HG02870 (cell line): ENCODE results near the gene KLHL21.
"Not testable (repeated sequence)": the region's sequence is repeated elsewhere in the genome, so short reads cannot be mapped to it uniquely, and the experiment has no call there.

Source experiments
- ATAC-seq: cut with Tn5 transposase; IDR thresholded peaks from one replicate; pipeline ENCODE4 v1.9.1; 2021; ENCODE audit warnings: mild to moderate bottlenecking, moderate library complexity; ENCODE audit not compliant: unreplicated experiment

The KLHL21 gene, protein sequence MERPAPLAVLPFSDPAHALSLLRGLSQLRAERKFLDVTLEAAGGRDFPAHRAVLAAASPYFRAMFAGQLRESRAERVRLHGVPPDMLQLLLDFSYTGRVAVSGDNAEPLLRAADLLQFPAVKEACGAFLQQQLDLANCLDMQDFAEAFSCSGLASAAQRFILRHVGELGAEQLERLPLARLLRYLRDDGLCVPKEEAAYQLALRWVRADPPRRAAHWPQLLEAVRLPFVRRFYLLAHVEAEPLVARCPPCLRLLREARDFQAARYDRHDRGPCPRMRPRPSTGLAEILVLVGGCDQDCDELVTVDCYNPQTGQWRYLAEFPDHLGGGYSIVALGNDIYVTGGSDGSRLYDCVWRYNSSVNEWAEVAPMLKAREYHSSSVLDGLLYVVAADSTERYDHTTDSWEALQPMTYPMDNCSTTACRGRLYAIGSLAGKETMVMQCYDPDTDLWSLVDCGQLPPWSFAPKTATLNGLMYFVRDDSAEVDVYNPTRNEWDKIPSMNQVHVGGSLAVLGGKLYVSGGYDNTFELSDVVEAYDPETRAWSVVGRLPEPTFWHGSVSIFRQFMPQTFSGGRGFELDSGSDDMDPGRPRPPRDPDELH

DNA sequence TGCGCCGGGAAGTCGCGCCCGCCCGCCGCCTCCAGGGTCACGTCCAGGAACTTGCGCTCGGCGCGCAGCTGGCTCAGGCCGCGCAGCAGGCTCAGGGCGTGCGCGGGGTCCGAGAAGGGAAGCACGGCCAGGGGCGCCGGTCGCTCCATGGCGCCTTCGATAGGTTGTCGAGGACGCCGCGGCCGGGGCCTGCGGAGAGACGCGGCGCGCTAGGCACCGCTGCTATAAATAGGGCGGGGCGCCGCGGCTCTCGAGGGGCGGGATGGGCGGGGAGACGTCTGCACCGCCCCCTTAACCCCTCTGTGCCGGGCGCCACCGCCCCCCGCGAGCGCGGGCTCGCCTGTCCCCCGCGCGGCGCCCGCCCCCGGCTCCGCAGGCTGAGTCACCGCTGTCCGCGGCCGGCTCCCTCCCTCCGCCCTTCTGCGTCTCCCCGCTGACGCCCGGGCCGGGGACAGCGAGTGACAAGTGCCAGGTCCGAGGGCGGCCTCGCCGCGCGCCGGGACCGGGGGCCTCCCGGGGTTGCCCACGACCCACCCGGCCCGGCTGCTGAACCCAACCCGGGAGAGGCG, at the start of gene KLHL21:
Gene KLHL21, minus strand, starts transcription at position 201 of the 569 bp plus-strand sequence. Its CDS starts 52 bp downstream, at position 149.
- peak; percentile 46 for ATAC-seq

GRCh38 chr1:6651909-6652308, 49.2 kb upstream of the KLHL21 start:
- no peak for ATAC-seq

- ATAC-seq = no peak
Measured at GRCh38 chr1:6648556-6648955, 45.9 kb upstream of the KLHL21 start.

DNA sequence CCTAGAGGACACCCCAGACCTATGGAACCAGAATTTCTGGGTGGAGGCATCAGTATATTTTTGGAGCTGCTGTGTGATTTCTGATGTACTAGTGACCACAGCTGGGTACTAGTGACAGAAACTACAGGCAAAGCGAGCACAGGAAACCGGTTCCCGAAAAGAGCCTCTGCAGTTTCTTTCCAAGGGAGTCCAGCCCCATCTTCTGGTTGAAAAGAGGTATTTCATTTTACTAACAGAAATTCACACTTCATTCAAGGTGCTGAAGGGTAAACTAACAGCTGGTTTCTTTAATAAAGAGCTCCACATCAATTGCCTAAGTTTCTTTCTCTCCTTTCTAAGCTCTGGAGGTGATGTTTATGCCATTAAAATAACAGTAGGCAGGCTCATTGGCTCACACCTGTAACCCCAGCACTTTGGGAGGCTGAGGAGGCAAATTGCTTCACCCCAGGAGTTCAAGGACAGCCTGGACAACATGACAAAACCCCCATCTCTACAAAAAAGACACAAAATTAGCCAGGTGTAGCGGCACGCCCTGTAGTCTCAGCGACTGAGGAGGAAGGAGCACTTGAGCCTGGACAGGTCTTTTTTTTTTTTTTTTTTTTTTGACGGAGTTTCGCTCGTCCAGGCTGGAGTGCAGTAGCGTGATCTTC, 44.0 kb upstream of the KLHL21 start:
- no peak for ATAC-seq

GRCh38 chr1:6645018-6645417, 42.3 kb upstream of the KLHL21 start:
- no peak for ATAC-seq

DNA sequence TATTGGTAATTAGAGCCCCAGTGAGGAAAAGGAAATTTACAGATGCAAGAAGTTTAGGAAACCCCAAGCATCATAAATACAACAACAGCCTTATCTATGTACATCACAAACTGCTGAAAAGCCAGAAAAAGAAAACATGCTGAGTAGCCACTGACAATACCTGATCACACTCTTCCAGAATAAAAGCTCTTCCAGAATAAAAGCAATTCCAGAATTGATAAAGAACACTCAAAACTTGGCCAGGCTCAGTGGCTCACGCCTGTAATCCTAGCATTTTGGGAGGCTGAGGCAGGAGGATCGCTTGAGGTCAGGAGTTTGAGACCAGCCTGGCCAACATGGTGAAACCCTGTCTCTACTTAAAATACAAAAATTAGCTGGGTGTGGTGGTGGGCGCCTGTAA, 38.2 kb upstream of the KLHL21 start:
- not testable (repeated sequence) for ATAC-seq

- no peak for ATAC-seq
Measured at GRCh38 chr1:6638226-6638625, 35.6 kb upstream of the KLHL21 start.

DNA sequence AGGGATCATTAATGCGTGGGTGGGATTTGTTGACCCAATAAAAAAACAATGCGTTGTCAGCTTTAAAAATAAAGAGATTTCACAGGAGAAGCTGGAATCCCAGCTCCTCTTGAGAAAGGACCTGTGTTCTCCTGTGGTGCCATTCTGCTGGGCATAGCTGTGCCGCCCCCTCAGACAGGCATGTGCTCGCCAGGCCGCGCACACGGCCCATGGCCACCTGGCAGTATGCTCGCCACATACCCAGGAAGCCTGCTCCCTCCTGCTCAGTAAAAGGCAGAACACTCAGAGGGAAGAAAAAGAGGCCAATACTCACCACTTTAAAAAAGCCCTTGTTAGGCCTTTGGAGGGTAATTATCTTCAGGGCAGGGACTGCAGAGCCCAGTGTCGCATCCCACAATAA, 35.1 kb upstream of the KLHL21 start:
- ATAC-seq = no peak

- not testable (repeated sequence) for ATAC-seq
Measured at GRCh38 chr1:6636778-6637177, 34.1 kb upstream of the KLHL21 start.

- no peak for ATAC-seq
Measured at GRCh38 chr1:6635910-6636760, 33.5 kb upstream of the KLHL21 start.

DNA sequence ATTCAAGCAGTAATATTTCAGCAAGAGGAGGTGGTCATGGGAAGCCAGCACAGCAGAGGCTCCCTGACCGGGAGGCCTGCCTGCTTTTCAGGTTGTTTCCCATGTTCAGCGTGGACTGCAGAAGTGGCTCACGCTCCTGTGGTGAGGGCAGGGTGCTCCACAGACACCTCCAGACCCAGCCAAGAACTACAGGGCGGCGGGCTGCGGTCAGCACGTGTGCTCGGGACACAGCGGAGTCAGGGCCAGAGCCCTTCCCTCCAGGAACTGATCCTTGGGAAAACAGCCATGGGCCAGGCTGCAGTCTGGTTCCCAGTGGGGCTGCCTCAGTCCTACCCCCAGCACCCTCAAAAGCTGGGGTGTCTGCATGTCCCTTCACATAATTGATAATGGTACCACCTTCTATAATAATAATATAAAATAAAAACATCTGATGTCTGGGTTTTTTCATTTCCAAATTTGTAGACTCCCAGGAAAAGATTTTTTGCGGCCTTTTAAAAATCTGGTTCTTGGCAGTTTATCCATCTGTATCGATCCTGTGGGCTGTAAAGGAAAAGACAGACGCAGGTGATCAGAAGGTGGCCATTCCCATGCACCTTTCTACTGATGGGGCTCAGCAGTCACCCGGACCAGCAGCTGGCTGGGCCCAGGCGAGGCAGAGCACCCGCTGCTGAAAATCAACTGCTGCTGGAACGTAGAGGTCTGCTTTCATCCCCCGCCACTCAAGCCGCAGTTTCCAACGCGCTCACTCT, 32.7 kb upstream of the KLHL21 start:
- no peak for ATAC-seq

DNA sequence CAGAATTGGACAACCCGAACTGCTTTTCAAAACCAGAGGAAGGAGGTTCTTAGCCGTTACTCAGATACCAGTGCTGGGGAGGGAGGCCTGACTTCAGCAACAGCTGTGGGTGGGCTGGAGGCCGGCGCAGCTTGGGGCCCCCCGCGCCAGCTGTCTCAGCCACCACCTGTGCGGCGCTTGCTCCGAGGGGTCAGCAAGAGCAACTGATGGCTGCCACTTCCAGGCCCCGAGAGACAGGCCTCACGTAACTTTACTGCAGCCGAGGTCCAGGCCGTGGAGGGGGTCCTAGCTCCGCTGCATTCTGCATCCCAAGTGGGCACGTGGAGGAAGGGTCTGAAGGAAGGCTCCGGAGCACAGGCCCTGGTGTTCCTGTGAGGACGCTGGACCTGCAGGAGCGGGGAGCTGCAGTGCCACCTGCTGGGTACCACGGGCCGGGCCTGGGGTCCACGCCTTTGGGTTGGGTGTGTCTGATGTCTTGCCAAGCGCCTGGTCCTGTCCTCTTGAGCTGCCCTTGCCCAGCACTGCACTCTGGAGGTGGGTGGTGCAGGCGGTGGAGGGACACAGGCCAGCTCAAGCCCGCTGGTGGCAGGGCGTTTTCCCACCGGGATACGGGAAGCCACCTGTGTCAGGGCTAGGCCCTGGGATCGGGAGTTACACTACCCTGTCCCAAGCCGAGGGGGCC, 31.8 kb upstream of the KLHL21 start:
- ATAC-seq = no peak

GRCh38 chr1:6632588-6633514, 30.2 kb upstream of the KLHL21 start:
- ATAC-seq = no peak

- ATAC-seq = no peak
Measured at GRCh38 chr1:6631058-6631457, 28.4 kb upstream of the KLHL21 start.

GRCh38 chr1:6630027-6630426, 27.4 kb upstream of the KLHL21 start:
- no peak for ATAC-seq

GRCh38 chr1:6628971-6629479, 26.4 kb upstream of the KLHL21 start:
- no peak for ATAC-seq

DNA sequence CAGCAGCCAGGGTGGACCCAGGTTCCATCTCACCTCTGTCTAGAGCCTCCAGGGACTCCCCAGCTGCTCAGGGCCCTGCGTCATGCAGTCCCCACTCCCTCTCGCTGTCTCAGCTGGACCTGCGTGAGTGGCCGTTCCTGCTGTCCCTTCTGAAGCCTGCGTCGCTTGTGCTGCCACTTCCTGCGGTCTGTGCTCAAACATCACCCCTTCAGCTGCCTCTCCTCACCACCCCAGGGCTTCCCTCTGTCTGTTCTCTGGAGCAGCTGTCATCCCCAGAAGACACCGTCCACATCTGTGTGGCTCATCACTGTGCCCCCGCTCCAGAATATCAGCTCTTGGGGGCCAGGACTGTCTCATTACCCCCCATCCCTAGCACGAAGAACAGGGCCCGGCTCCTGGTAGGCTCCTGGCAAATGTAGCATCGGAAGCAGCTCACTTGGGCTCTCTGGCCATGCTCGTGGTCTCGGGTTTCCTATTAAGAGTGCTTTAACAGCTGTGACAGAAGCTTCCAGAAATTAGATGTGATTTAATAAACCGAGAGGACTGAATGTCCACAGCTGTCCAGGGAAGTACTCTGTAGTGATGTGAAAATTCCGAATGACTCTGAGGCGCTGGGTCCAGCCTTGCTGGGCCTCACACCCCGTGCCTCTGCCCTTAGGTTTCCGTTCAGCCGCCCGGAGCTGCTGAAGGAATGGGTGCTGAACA, 25.3 kb upstream of the KLHL21 start:
- no peak for ATAC-seq

- ATAC-seq = no peak
Measured at GRCh38 chr1:6627031-6627430, 24.4 kb upstream of the KLHL21 start.
